ENCODE results near the gene IFT80. TPM values are rescaled to one million over a fixed set of nuclear protein-coding genes. Genes with fewer than 3 reads are reported as not detected.

The IFT80 gene
- total and polyA plus RNA-seq, 9 of the 15 experiments (the other 6 are each of a cell fraction or from before 2014, with no cell fraction given), result 6.7 to 21.1 (median 16.4) TPM

GRCh38 chr3:160355826-160356225, 43.2 kb downstream of the IFT80 start (continued):
- TF ChIP-seq, protein P1, sequence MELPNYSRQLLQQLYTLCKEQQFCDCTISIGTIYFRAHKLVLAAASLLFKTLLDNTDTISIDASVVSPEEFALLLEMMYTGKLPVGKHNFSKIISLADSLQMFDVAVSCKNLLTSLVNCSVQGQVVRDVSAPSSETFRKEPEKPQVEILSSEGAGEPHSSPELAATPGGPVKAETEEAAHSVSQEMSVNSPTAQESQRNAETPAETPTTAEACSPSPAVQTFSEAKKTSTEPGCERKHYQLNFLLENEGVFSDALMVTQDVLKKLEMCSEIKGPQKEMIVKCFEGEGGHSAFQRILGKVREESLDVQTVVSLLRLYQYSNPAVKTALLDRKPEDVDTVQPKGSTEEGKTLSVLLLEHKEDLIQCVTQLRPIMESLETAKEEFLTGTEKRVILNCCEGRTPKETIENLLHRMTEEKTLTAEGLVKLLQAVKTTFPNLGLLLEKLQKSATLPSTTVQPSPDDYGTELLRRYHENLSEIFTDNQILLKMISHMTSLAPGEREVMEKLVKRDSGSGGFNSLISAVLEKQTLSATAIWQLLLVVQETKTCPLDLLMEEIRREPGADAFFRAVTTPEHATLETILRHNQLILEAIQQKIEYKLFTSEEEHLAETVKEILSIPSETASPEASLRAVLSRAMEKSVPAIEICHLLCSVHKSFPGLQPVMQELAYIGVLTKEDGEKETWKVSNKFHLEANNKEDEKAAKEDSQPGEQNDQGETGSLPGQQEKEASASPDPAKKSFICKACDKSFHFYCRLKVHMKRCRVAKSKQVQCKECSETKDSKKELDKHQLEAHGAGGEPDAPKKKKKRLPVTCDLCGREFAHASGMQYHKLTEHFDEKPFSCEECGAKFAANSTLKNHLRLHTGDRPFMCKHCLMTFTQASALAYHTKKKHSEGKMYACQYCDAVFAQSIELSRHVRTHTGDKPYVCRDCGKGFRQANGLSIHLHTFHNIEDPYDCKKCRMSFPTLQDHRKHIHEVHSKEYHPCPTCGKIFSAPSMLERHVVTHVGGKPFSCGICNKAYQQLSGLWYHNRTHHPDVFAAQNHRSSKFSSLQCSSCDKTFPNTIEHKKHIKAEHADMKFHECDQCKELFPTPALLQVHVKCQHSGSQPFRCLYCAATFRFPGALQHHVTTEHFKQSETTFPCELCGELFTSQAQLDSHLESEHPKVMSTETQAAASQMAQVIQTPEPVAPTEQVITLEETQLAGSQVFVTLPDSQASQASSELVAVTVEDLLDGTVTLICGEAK (IDR thresholded peaks at IDR 0.05), result no peak
- TF ChIP-seq, protein P1 (CRISPR knock-in tag; IDR thresholded peaks at IDR 0.05), result no peak
- TF ChIP-seq TCF3 (CRISPR knock-in tag; IDR thresholded peaks at IDR 0.05) (no peak), CHD1 (IDR thresholded peaks at IDR 0.05; ENCODE audit: low read length) (no peak), ZSCAN29 (IDR thresholded peaks at IDR 0.05) (no peak), CEBPG (CRISPR knock-in tag; IDR thresholded peaks at IDR 0.05) (no peak), CEBPG (tag; conservative IDR thresholded peaks at IDR 0.05 in 1 of 2, IDR thresholded peaks at IDR 0.05 in 1 of 2) (no peak), ZNF174 (CRISPR knock-in tag; IDR thresholded peaks at IDR 0.05) (no peak), HDAC3 (IDR thresholded peaks at IDR 0.05; ENCODE audit: borderline replicate concordance, partially characterized antibody) (no peak), PHB (CRISPR knock-in tag; IDR thresholded peaks at IDR 0.05) (no peak), MCM7 (IDR thresholded peaks at IDR 0.05) (no peak), KHSRP (IDR thresholded peaks at IDR 0.05) (no peak), SP2 (IDR thresholded peaks at IDR 0.05; ENCODE audit: extremely low read depth, low read depth, low read length, poor library complexity, severe bottlenecking) (no peak)

Measured in K562 (cell line).